K562 (cell line): ENCODE results near the gene PAH. TPM values are rescaled to one million over a fixed set of nuclear protein-coding genes. Genes with fewer than 3 reads are reported as not detected.

Experiments used
- ATAC-seq: fragments of 200-7000 bp; cut with Tn5 transposase; 3 replicates; pipeline ENCODE4 v1.9.1; 2020; ENCODE audit warnings: moderate library complexity
- BruUV-seq: library from RNA; stranded (reverse); fragments of 400-500 nt; replicated peaks from 2 replicates; lab custom pipeline; 2021; lab: Mats Ljungman, UMichigan
- CTCF ChIA-PET: fragments of 300-600 bp; formaldehyde crosslinking; extraction: SDS; loops from one replicate; lab custom pipeline; 2021; ENCODE audit warnings: low intra/inter-chr PET ratio; lab: Yijun Ruan, JAX
- POLR2A ChIA-PET: fragments of 300-600, 350-650 bp; sonication (Branson Sonifier 250); formaldehyde crosslinking; extraction: SDS; loops from one replicate; lab custom pipeline; 2021; ENCODE audit warnings: antibody characterized with exemption, inconsistent platforms; lab: Yijun Ruan, JAX
- DNase-seq, 4 experiments: peaks; one replicate each; pipeline versions ENCODE4 v3.0.0 to v3.0.0-alpha.2; 2011 to 2018; ENCODE audit warnings: low spot score in 3 of 4, mixed read lengths in 3 of 4; ENCODE audit errors: extremely low read depth in 1 of 4
- FAIRE-seq: peaks from 2 replicates; lab custom pipeline; 2011; peaks lifted over from hg19 to GRCh38; lab: Jason Lieb, UNC
- H2AFZ ChIP-seq: 2 replicates; pipeline ENCODE4 v1.6.0; 2011; ENCODE audit warnings: low read depth, low read length, control low read depth, inconsistent platforms
- H3K27ac ChIP-seq: fragments of 200-600 bp; 3 replicates; pipeline ENCODE4 v1.8.0; 2011; ENCODE audit warnings: low read depth, mild to moderate bottlenecking, control low read depth, inconsistent platforms, low read length, moderate library complexity, mixed read lengths; ENCODE audit errors: extremely low read depth
- H3K27me3 ChIP-seq, 2 experiments: fragments of 300-600 bp in 1 of 2; 2 replicates in 1 of 2; 3 replicates in 1 of 2; pipeline versions ENCODE4 v1.6.0 to v1.8.0; 2011; ENCODE audit warnings: inconsistent platforms in 2 of 2, low read length in 2 of 2, mild to moderate bottlenecking in 1 of 2, mixed read lengths in 1 of 2, moderate library complexity in 1 of 2; ENCODE audit not compliant: control insufficient read depth in 2 of 2, insufficient read depth in 2 of 2
- H3K36me3 ChIP-seq: fragments of 300-600 bp; 3 replicates; pipeline ENCODE4 v1.8.0; 2011; ENCODE audit warnings: mild to moderate bottlenecking, low read length, inconsistent platforms; ENCODE audit not compliant: control insufficient read depth, insufficient read depth
- H3K4me1 ChIP-seq, 2 experiments: fragments of 200-600 bp in 1 of 2; replicated peaks in 1 of 2; 2 replicates in 1 of 2; 3 replicates in 1 of 2; pipeline versions ENCODE4 v1.5.1 to v1.8.0; 2011; ENCODE audit warnings: inconsistent platforms in 2 of 2, low read length in 2 of 2, mild to moderate bottlenecking in 1 of 2, mixed read lengths in 1 of 2, moderate library complexity in 1 of 2; ENCODE audit not compliant: control insufficient read depth in 2 of 2, insufficient read depth in 2 of 2
- H3K4me2 ChIP-seq: 2 replicates; pipeline ENCODE4 v1.6.1; 2011; ENCODE audit warnings: low read length, control low read depth, inconsistent platforms, mixed read lengths; ENCODE audit not compliant: insufficient read depth
- H3K4me3 ChIP-seq: fragments of 200-600 bp; sonication (generic), shearing (Covaris generic); 2 replicates; pipeline ENCODE4 v1.5.1; 2016; ENCODE audit warnings: control low read depth, inconsistent platforms
- H3K79me2 ChIP-seq: fragments of 200-600 bp; 3 replicates; pipeline ENCODE4 v1.8.0; 2011; ENCODE audit warnings: low read length, inconsistent platforms; ENCODE audit not compliant: control insufficient read depth, insufficient read depth
- H3K9ac ChIP-seq, 2 experiments: 2 replicates each; pipeline versions ENCODE4 v1.6.0 to v1.6.1; 2011; ENCODE audit warnings: low read depth in 2 of 2, low read length in 2 of 2, control low read depth in 1 of 2, inconsistent platforms in 1 of 2, mild to moderate bottlenecking in 1 of 2, mixed read lengths in 1 of 2; ENCODE audit not compliant: insufficient read depth in 1 of 2
- H3K9me1 ChIP-seq: one replicate; pipeline ENCODE4 v1.6.0; 2011; ENCODE audit warnings: inconsistent platforms, mild to moderate bottlenecking, low read length, moderate library complexity; ENCODE audit not compliant: control insufficient read depth, insufficient read depth
- H3K9me3 ChIP-seq: replicated peaks from 2 replicates; pipeline ENCODE4 v1.5.1; 2011; ENCODE audit warnings: low read depth, low read length, inconsistent platforms; ENCODE audit not compliant: control insufficient read depth, insufficient read depth
- H4K20me1 ChIP-seq: replicated peaks from 2 replicates; pipeline ENCODE4 v1.6.1; 2011; ENCODE audit warnings: low read length, inconsistent platforms, mixed read lengths; ENCODE audit not compliant: control insufficient read depth, insufficient read depth
- CEBPZ ChIP-seq: fragments of 150-350 bp; IDR thresholded peaks from 2 replicates; pipeline ENCODE4 v1.6.1; 2014; ENCODE audit warnings: low read depth, mild to moderate bottlenecking, low read length, borderline replicate concordance
- EGR1 ChIP-seq: fragments of 450-650 bp; conservative IDR thresholded peaks from 2 replicates; pipeline ENCODE4 v1.6.1; 2017; ENCODE audit warnings: mild to moderate bottlenecking
- EP300 ChIP-seq: IDR thresholded peaks from 2 replicates; pipeline ENCODE4 v1.6.1; 2012; ENCODE audit warnings: low read length, improper control_type of control experiment
- FIP1L1 ChIP-seq: fragments of 200-400 bp; formaldehyde crosslinking; IDR thresholded peaks from 2 replicates; pipeline ENCODE4 v1.6.1; 2018; ENCODE audit warnings: mild to moderate bottlenecking, low read depth, low read length; ENCODE audit not compliant: poor library complexity, severe bottlenecking
- POLR3A ChIP-seq: IDR thresholded peaks from 2 replicates; pipeline ENCODE4 v1.6.1; 2011; ENCODE audit warnings: borderline replicate concordance, mild to moderate bottlenecking, moderate library complexity; ENCODE audit not compliant: insufficient read length, insufficient read depth; ENCODE audit errors: extremely low read depth
- RBBP5 ChIP-seq: fragments of 200-600 bp; sonication (generic); IDR thresholded peaks from 2 replicates; pipeline ENCODE4 v1.6.1; 2012; ENCODE audit warnings: borderline replicate concordance, mild to moderate bottlenecking, low read length, control low read depth, inconsistent platforms; ENCODE audit not compliant: insufficient read depth, poor library complexity, severe bottlenecking
- SMC3 ChIP-seq: conservative IDR thresholded peaks from 2 replicates; pipeline ENCODE4 v1.6.1; 2011; ENCODE audit warnings: low read depth, low read length, improper control_type of control experiment; ENCODE audit not compliant: insufficient read depth
- SPI1 ChIP-seq: IDR thresholded peaks from 2 replicates; pipeline ENCODE4 v1.6.1; 2011; ENCODE audit warnings: low read depth, low read length, control low read depth, borderline replicate concordance
- ZFPM2 ChIP-seq: fragments of 250-450 bp; sonication (Bioruptor Pico); IDR thresholded peaks from 2 replicates; pipeline ENCODE4 v1.5.1; 2022; ENCODE audit warnings: mild to moderate bottlenecking
- ZNF140 ChIP-seq: fragments of 250-450 bp; sonication (Bioruptor Pico); IDR thresholded peaks from 2 replicates; pipeline ENCODE4 v1.8.0; 2021; ENCODE audit warnings: moderate library complexity, mild to moderate bottlenecking, inconsistent platforms
- ZNF165 ChIP-seq: fragments of 250-450 bp; sonication (Bioruptor Pico); IDR thresholded peaks from 2 replicates; pipeline ENCODE4 v1.4.0; 2020; ENCODE audit warnings: borderline replicate concordance
- ZNF184 ChIP-seq: sonication (generic); formaldehyde crosslinking; IDR thresholded peaks from 2 replicates; pipeline ENCODE4 v1.5.0; 2020; ENCODE audit warnings: missing genetic modification reagents
- ZNF354B ChIP-seq: fragments of 250-450 bp; sonication (Bioruptor Pico); IDR thresholded peaks from 2 replicates; pipeline ENCODE4 v1.4.0; 2020
- ZNF717 ChIP-seq: fragments of 250-450 bp; sonication (Bioruptor Pico); IDR thresholded peaks from 2 replicates; pipeline ENCODE4 v1.5.0; 2021
- ZZZ3 ChIP-seq: fragments of 450-650 bp; IDR thresholded peaks from 2 replicates; pipeline ENCODE4 v1.6.1; 2016; ENCODE audit warnings: antibody characterized with exemption, mild to moderate bottlenecking, moderate library complexity
- WGBS: fragments of 100-300 bp; shearing (Covaris generic); methylation state at CpG from one replicate; pipeline ENCODE4 v1.1.6; 2016; ENCODE audit warnings: low coverage, mixed read lengths; ENCODE audit not compliant: insufficient coverage; ENCODE audit errors: missing lambda C conversion rate; 5-methylcytosine and 5-hydroxymethylcytosine counted together
- in situ Hi-C: fragments of 300-500 bp; cut with MboI; formaldehyde crosslinking; loops from 4 replicates; pipeline ENCODE4 v1.15.0; 2018; ENCODE audit warnings: inconsistent platforms, mixed read lengths
- intact Hi-C: fragments of 100-400 bp; cut with micrococcal nuclease; formaldehyde crosslinking; loops from 2 replicates; pipeline ENCODE4 v1.14.2; 2022
- polyA plus RNA-seq, 8 experiments: library from polyadenylated mRNA; depleted of rRNA in 4 of 8; stranded (reverse) in 5 of 8; unstranded in 3 of 8; fragments of >200 nt; fragmentation: Nextera tagmentation in 2 of 8; fragmentation: Illumina TruSeq in 1 of 8; extraction: Ambion mirVana in 2 of 8; extraction: Trizol in 1 of 8; gene quantifications; 2 replicates each; pipeline versions ENCODE4 v1.2.1 to v1.2.3, GENCODE V29; 2011 to 2014; ENCODE audit warnings: inconsistent platforms in 1 of 8, missing spikeins in 1 of 8
- total RNA-seq, 7 experiments: library from RNA; depleted of rRNA in 6 of 7; stranded (reverse); fragments of >200 nt in 6 of 7; fragmentation: Illumina TruSeq in 2 of 7; extraction: Trizol in 2 of 7; gene quantifications; 2 replicates each; pipeline versions ENCODE4 v1.2.1 to v1.2.3, GENCODE V29; 2011 to 2021; ENCODE audit warnings: low replicate concordance in 1 of 7
- TF ChIP-seq, protein P1 (sequence below), 2 experiments: IDR thresholded peaks in 1 of 2; conservative IDR thresholded peaks in 1 of 2; 2 replicates each; pipeline ENCODE4 v1.6.1; 2016; ENCODE audit warnings: low read depth in 2 of 2, mild to moderate bottlenecking in 1 of 2, missing compliant biosample characterization in 1 of 2, missing genetic modification characterization in 1 of 2, moderate library complexity in 1 of 2

The PAH gene
- total and polyA plus RNA-seq, 9 of the 15 experiments (the other 6 are each of a cell fraction or from before 2014, with no cell fraction given) = 0.13 to 0.75 (median 0.69) TPM; not detected in 6

DNA sequence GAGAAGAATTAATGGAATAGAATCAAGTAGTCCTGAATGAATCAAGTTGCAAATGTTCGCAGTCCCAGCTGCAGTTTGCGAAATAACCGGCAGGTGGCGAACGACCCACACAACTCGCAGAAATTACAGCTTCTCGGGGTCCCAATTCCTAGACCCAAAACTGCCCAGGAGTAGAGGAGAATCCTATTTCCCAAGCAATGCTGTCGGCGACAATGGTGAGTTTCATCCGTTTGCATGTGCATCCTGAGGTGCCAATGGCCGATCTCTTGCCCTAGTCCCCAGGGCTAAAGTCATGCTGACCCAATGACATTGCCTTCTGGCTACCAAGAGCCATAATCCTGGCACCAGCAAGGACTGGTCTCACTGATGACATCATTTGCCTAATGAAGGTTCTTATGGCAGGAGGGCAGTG lies 31.9 kb upstream of the PAH start (continued):
- peak; percentile 76 for TF ChIP-seq SMC3
- TF ChIP-seq, all 486 proteins: peak for 5

- H3K4me1 ChIP-seq = peaks cover 0 to under 1% of the 10 kb centered on the region in 2 experiments; a peak in 1 of 5 replicates
- H2AFZ ChIP-seq = no peak overlapping the region
- H3K9me1 ChIP-seq = no peaks in the 10 kb centered on the region
- no peaks in the 10 kb centered on the region for H3K79me2 ChIP-seq
- no peak for ATAC-seq
- H4K20me1 ChIP-seq = no peaks in the 10 kb centered on the region
- no peak for DNase-seq
- H3K4me3 ChIP-seq = no peak overlapping the region
- no peaks in the 10 kb centered on the region for H3K27me3 ChIP-seq
- FAIRE-seq = no peak
- BruUV-seq = no TSS peak
- intact Hi-C loops = loop anchor here (5.0 kb wide), 2 partner anchors 64 to 686 kb away; no protein-coding TSS in a partner anchor
- 4% methylated on average over 2 of the region's 2 CpGs for WGBS
- no peak overlapping the region for H3K27ac ChIP-seq
- H3K9me3 ChIP-seq = no peaks in the 10 kb centered on the region
- H3K36me3 ChIP-seq = no peaks in the 10 kb centered on the region
- H3K4me2 ChIP-seq = no peak overlapping the region
- POLR2A ChIA-PET = no interaction called here
- in situ Hi-C loops = no loop called here
- no peak overlapping the region for H3K9ac ChIP-seq
- CTCF ChIA-PET = no interaction called here
- no peak for TF ChIP-seq RBBP5
- TF ChIP-seq ZZZ3 = no peak
- TF ChIP-seq, protein P1, sequence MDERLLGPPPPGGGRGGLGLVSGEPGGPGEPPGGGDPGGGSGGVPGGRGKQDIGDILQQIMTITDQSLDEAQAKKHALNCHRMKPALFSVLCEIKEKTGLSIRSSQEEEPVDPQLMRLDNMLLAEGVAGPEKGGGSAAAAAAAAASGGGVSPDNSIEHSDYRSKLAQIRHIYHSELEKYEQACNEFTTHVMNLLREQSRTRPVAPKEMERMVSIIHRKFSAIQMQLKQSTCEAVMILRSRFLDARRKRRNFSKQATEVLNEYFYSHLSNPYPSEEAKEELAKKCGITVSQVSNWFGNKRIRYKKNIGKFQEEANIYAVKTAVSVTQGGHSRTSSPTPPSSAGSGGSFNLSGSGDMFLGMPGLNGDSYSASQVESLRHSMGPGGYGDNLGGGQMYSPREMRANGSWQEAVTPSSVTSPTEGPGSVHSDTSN (CRISPR knock-in tag; IDR thresholded peaks at IDR 0.05; ENCODE audit: low read depth) = no peak
- TF ChIP-seq, protein P1 (tag; conservative IDR thresholded peaks at IDR 0.05; ENCODE audit: low read depth) = no peak
- no peak for TF ChIP-seq SPI1
- no peak for TF ChIP-seq ZNF140 (CRISPR knock-in tag)
- no peak for TF ChIP-seq ZNF184 (CRISPR knock-in tag)
- no peak for TF ChIP-seq FIP1L1
- no peak for TF ChIP-seq POLR3A
- no peak for TF ChIP-seq ZNF165
- TF ChIP-seq CEBPZ = no peak
- no peak for TF ChIP-seq EP300
- no peak for TF ChIP-seq ZNF354B (CRISPR knock-in tag)
- no peak for TF ChIP-seq EGR1
- TF ChIP-seq ZNF717 = no peak
- TF ChIP-seq ZFPM2 (CRISPR knock-in tag) = no peak
These were observed 29.0 kb upstream of the PAH start for GRCh38 chr12:102946042-102946441.
